Fibroblast of lung (primary cell): ENCODE results near the gene LVRN. TPM values are rescaled to one million over a fixed set of nuclear protein-coding genes. Genes with fewer than 3 reads are reported as not detected.

ENCODE experiments used
- DNase-seq, 2 donors: peaks; one replicate each; pipeline versions ENCODE4 v3.0.0 to v3.0.0-alpha.2; 2010; ENCODE audit warnings: low read depth in 2 of 2
- H2AFZ ChIP-seq: 2 replicates; pipeline ENCODE4 v1.5.1; 2012; ENCODE audit warnings: low read length, control low read depth, inconsistent platforms
- H3K27ac ChIP-seq: 2 replicates; pipeline ENCODE4 v1.5.1; 2011; ENCODE audit warnings: low read length, control low read depth; ENCODE audit not compliant: insufficient read depth
- H3K27me3 ChIP-seq: 2 replicates; pipeline ENCODE4 v1.5.1; 2011; ENCODE audit warnings: mild to moderate bottlenecking, low read length; ENCODE audit not compliant: control insufficient read depth, insufficient read depth
- H3K36me3 ChIP-seq: 2 replicates; pipeline ENCODE4 v1.5.1; 2011; ENCODE audit warnings: low read length; ENCODE audit not compliant: control insufficient read depth, insufficient read depth
- H3K4me1 ChIP-seq: 2 replicates; pipeline ENCODE4 v1.5.1; 2011; ENCODE audit warnings: low read length; ENCODE audit not compliant: control insufficient read depth, insufficient read depth; ENCODE audit errors: extremely low read depth
- H3K4me2 ChIP-seq: 2 replicates; pipeline ENCODE4 v1.5.1; 2011; ENCODE audit warnings: low read length, control low read depth; ENCODE audit not compliant: insufficient read depth; ENCODE audit errors: extremely low read depth
- H3K4me3 ChIP-seq, 4 experiments: fragments of 200-600 bp in 1 of 4; sonication (generic) in 1 of 4; replicated peaks in 1 of 4; 2 replicates each; pipeline ENCODE4 v1.5.1; 2011 to 2016; ENCODE audit warnings: low read length in 4 of 4, low read depth in 3 of 4, mild to moderate bottlenecking in 3 of 4, control low read depth in 2 of 4, inconsistent platforms in 1 of 4, mixed read lengths in 1 of 4; ENCODE audit not compliant: insufficient read depth in 1 of 4; ENCODE audit errors: control extremely low read depth in 1 of 4
- H3K79me2 ChIP-seq: 2 replicates; pipeline ENCODE4 v1.5.1; 2012; ENCODE audit warnings: mild to moderate bottlenecking, low read length, inconsistent platforms; ENCODE audit not compliant: control insufficient read depth, insufficient read depth
- H3K9ac ChIP-seq: 2 replicates; pipeline ENCODE4 v1.5.1; 2011; ENCODE audit warnings: mild to moderate bottlenecking, low read length, control low read depth; ENCODE audit not compliant: insufficient read depth
- H3K9me3 ChIP-seq: 2 replicates; pipeline ENCODE4 v1.5.1; 2012; ENCODE audit warnings: low read depth, low read length; ENCODE audit not compliant: control insufficient read depth, insufficient read depth
- H4K20me1 ChIP-seq: 2 replicates; pipeline ENCODE4 v1.5.1; 2011; ENCODE audit warnings: low read length; ENCODE audit not compliant: control insufficient read depth, insufficient read depth; ENCODE audit errors: extremely low read depth
- EZH2 ChIP-seq: IDR thresholded peaks from 2 replicates; pipeline ENCODE4 v1.5.1; 2012; ENCODE audit warnings: low read length, control low read depth, mild to moderate bottlenecking; ENCODE audit errors: missing control alignments
- polyA plus RNA-seq, 2 donors: library from polyadenylated mRNA; depleted of rRNA in 1 of 2; stranded (reverse) in 1 of 2; unstranded in 1 of 2; fragments of >200 nt; gene quantifications; 2 replicates each; pipeline ENCODE4 v1.2.1, GENCODE V29; 2011 to 2012; ENCODE audit warnings: missing spikeins in 1 of 2
- total RNA-seq: library from RNA; depleted of rRNA; stranded (reverse); fragments of >200 nt; gene quantifications from 2 replicates; pipeline ENCODE4 v1.2.1, GENCODE V29; 2014
- TF ChIP-seq, protein P1 (sequence below), 2 donors: IDR thresholded peaks in 1 of 2; conservative IDR thresholded peaks in 1 of 2; 1 replicate in 1 of 2; 2 replicates in 1 of 2; pipeline ENCODE4 v1.5.1; 2011 to 2012; ENCODE audit warnings: low read length in 2 of 2, control low read depth in 1 of 2, inconsistent platforms in 1 of 2, low read depth in 1 of 2, mild to moderate bottlenecking in 1 of 2

LVRN gene
- total and polyA plus RNA-seq, 2 donors (not counting 1 experiment from before 2014, with no cell fraction given) = 0.10 to 0.17 TPM

DNA sequence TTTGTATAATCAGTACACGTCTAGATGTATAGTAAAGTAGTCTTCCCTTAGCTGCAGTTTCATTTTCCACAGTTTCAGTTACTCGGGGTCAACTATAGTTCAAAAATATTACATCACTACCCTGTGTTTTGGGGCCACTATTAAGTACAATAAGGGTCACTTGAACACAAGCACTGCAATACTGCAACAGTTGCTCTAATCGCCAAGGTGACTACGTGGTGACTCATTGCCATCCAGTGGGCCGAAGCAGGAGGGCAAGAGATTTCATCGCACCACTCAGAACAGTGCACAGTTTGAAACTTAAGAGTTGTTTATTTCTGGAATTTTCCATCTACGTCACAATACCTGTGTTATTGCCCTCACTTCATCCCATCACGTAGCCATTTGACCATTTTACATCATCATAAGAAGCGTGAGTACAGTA is 69.8 kb downstream of the LVRN start, which contains the start of gene ARL14EPL:
ARL14EPL (plus strand) TSS at position 379 of the 424 bp plus-strand sequence. CDS start 18,994 bp downstream, outside the sequence.
- no peaks in the 10 kb centered on the region for H3K79me2 ChIP-seq
- H3K27ac ChIP-seq = no peak within 1 kb of the TSS
- H3K4me2 ChIP-seq = peak within 1 kb of the TSS; percentile 42
- DNase-seq = peak; percentile 91 to 94
- no peaks in the 10 kb centered on the region for H3K36me3 ChIP-seq
- H3K27me3 ChIP-seq = no peaks in the 10 kb centered on the region
- H3K9me3 ChIP-seq = no peaks in the 10 kb centered on the region
- H3K9ac ChIP-seq = no peak within 1 kb of the TSS
- H3K4me3 ChIP-seq = no peak within 1 kb of the TSS
- H3K4me1 ChIP-seq = no peaks in the 10 kb centered on the region
- no peaks in the 10 kb centered on the region for H4K20me1 ChIP-seq
- no peak within 1 kb of the TSS for H2AFZ ChIP-seq
- TF ChIP-seq, protein P1, sequence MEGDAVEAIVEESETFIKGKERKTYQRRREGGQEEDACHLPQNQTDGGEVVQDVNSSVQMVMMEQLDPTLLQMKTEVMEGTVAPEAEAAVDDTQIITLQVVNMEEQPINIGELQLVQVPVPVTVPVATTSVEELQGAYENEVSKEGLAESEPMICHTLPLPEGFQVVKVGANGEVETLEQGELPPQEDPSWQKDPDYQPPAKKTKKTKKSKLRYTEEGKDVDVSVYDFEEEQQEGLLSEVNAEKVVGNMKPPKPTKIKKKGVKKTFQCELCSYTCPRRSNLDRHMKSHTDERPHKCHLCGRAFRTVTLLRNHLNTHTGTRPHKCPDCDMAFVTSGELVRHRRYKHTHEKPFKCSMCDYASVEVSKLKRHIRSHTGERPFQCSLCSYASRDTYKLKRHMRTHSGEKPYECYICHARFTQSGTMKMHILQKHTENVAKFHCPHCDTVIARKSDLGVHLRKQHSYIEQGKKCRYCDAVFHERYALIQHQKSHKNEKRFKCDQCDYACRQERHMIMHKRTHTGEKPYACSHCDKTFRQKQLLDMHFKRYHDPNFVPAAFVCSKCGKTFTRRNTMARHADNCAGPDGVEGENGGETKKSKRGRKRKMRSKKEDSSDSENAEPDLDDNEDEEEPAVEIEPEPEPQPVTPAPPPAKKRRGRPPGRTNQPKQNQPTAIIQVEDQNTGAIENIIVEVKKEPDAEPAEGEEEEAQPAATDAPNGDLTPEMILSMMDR (conservative IDR thresholded peaks at IDR 0.05 in 1 of 2, IDR thresholded peaks at IDR 0.05 in 1 of 2; ENCODE audit: low read depth in 1 of 2, low read length in 2 of 2) = peak; percentile 32 to 60
- no peak for TF ChIP-seq EZH2

DNA sequence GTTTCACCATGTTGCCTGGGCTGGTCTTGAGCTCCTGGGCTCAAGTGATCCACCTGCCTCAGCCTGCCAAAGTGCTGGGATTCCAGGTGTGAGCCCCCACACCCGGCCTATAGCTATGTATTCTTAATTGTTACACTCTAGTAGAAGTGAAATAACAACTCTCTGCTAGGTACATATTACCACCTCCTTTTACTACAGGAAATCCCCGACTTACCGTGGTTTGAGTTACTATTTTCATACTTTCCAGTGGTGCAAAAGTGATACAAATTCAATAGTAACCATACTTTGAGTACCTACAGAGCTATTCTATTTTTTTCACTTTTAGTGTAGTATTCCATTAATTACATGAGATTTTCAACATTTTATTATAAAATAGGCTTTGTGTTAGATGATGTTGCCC is 70.7 kb downstream of the LVRN start:
- Histone ChIP-seq H3K4me2 (no peak overlapping the region), H3K79me2 (no peaks in the 10 kb centered on the region), H3K4me3 (no peak overlapping the region), H3K4me1 (no peaks in the 10 kb centered on the region), H2AFZ (no peak overlapping the region), H3K36me3 (no peaks in the 10 kb centered on the region), H3K9ac (no peak overlapping the region), H3K9me3 (no peaks in the 10 kb centered on the region), H3K27ac (no peak overlapping the region), H4K20me1 (no peaks in the 10 kb centered on the region), H3K27me3 (no peaks in the 10 kb centered on the region)
- DNase-seq = no peak
- no peak for TF ChIP-seq EZH2

DNA sequence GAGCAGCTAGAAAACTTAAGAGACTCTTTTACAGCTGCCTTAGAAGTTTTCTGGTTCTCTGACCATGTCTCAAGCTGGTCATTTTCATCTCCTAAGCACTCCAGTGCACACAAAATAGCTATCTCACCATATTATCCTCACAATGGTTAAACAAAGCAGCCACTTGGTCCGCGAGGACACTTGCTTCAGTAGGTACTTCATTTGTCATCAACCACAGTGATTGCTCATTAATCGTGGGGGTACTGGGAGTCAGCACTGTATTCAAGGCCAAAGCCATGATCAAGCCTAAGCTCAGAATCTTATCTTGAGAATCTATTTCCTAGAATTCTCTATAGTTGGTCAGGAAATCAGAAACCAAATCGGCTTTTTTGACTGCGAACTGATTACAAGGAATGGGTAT is 72.8 kb downstream of the LVRN start:
- Histone ChIP-seq H3K9me3 (no peaks in the 10 kb centered on the region), H3K36me3 (no peaks in the 10 kb centered on the region), H3K9ac (no peak overlapping the region), H3K4me2 (no peak overlapping the region), H3K27ac (no peak overlapping the region), H3K4me3 (no peak overlapping the region), H2AFZ (no peak overlapping the region), H3K79me2 (no peaks in the 10 kb centered on the region), H3K27me3 (no peaks in the 10 kb centered on the region), H4K20me1 (no peaks in the 10 kb centered on the region), H3K4me1 (no peaks in the 10 kb centered on the region)
- TF ChIP-seq, protein P1 (conservative IDR thresholded peaks at IDR 0.05 in 1 of 2, IDR thresholded peaks at IDR 0.05 in 1 of 2; ENCODE audit: low read depth in 1 of 2, low read length in 2 of 2) = no peak
- TF ChIP-seq EZH2 = no peak
- peak in 1 of 2 donors; percentile 59 for DNase-seq
